ENCODE measurements around the gene OR6C6.
"Not testable (repeated sequence)": the region's sequence is repeated elsewhere in the genome, so short reads cannot be mapped to it uniquely, and the experiment has no call there.

OR6C6 gene

GRCh38 chr12:55296469-55296868, at the start of gene OR6C6:
Gene OR6C6, minus strand, starts transcription at chr12:55296569. Its CDS starts 1,337 bp downstream, at chr12:55295232.
- no peak for DNase-seq (ENCODE audit: low read depth in 2 of 2)

- no peak for DNase-seq (ENCODE audit: low read depth in 2 of 2)
Measured at GRCh38 chr12:55336002-55336401, 39.6 kb upstream of the OR6C6 start.

DNA sequence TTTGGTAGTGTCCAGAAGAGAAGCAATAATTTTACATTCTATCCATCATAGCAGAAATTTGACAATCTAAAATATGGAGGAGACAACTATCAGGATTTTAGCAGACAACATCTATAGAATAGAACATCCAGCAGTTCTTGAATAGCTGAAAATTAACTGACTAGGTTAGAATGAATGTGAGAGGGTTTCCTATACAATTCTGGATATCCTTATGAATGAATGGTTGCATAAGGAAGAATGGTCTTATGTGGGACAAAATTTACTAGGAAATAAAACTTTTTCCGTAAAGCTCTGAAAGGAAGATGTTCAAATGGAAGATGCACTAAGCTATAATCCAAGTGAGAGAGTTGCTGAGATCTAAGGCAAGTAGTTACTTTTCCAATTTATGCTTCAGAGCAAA, 34.1 kb upstream of the OR6C6 start, which contains the start of gene OR6C3:
Gene OR6C3 (plus strand): TSS at position 301 of the 400 bp plus-strand sequence. CDS start 955 bp downstream, outside the sequence.
- no peak for DNase-seq (ENCODE audit: low read depth in 2 of 2)

GRCh38 chr12:55325801-55326200, 29.4 kb upstream of the OR6C6 start:
- DNase-seq (ENCODE audit: low read depth in 2 of 2): not testable (repeated sequence)

DNA sequence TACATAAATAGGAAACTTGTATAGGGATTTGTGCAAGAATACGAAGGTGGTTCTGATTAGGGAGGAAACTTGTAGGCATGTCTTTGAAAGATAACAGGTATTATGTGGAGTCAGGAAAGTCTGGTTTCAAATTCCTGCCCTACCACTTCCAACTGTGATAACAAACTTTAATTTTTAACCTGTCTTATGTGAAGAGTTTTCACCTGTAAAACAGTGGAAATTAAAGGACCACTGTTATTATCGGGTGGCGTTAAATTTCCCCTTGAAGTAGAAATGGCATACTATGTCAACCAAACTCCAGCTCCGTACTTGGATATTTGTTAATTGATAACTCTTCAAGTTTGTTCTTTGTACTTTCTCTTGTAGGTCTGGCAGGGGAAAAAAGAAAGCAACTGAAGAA, 23.8 kb upstream of the OR6C6 start:
- DNase-seq (ENCODE audit: low read depth in 2 of 2): no peak

DNA sequence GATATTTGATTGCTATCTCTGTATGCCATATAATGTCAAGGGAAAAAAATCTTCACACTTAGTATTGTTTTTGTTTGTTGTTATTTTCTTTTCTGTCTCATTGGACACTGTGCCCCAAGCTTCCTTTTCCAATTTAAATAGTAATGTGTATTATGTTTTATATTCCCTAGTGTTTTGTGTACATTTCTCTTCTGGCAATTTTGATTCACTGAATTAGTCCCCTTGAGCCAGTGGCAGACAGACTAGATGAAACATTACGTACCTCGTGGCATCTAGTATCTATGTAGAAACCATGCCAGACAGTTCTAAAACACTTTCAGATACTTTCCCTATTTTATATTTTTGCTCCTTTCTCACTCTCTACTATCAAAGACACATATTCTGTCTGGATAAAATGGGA, 17.7 kb upstream of the OR6C6 start, which contains the start of gene OR6C1:
Gene OR6C1 (plus strand): TSS at position 301 of the 400 bp plus-strand sequence. CDS start 6,257 bp downstream, outside the sequence.
- DNase-seq (ENCODE audit: low read depth in 2 of 2): no peak

DNA sequence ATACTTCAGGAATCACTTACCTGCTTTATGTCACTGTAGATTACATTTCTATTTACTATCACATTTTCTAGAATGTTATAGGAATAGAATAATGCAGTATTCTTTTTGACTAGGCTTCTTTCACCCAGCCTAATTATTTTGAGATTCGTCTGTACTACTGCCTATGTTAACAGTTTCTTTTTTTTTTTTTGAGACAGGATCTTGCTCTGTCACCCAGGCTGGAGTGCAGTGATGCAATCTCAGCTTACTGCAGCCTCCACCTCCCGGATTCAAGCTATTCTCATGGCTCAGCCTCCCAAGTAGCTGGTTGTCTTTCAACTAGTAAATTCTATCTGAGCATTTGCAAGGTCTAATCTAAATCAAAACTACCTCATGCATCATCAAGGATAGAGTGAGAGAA, 6.4 kb downstream of the OR6C6 start:
- no peak for DNase-seq (ENCODE audit: low read depth in 2 of 2)

DNA sequence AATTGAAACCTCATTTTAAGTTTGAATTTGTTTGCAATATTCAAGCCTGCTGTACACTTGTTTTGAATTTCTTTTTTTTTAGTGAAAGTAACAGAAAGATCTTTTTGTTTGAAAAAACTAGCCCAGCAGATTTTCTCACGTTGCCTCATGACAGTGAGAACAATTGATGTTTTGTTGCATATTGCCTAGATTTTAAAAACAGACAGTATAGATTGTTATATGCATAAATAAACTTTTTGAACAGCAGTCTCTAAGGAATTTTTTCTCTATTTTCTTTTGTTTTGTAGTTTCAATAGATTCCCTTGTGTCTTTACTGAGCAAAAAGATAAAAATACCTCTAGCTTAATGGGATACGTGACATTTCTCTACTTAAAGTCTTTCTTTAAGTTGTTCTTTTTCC, 15.4 kb downstream of the OR6C6 start:
- no peak for DNase-seq (ENCODE audit: low read depth in 2 of 2)

DNA sequence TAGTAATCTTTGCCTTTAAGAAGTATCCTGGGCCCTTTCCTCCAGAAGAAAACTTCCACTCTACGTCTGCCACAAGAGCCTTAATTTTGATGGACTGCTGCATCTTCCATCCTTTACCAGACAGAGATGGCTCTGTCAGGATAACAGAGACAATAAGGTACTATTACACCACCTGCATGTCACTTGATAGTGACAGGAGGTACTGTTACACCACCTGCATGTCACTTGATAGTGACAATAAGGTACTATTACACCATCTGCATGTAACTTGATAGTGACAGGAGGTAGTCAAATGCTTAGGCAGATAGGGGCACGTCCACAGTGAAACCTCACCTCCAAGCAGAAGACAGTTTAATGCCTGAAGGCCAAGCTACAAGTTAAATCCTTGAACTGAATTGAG, 38.1 kb downstream of the OR6C6 start:
- DNase-seq (ENCODE audit: low read depth in 2 of 2): no peak

GRCh38 chr12:55256831-55257230, 39.5 kb downstream of the OR6C6 start:
- no peak for DNase-seq (ENCODE audit: low read depth in 2 of 2)

GRCh38 chr12:55253281-55253680, 43.1 kb downstream of the OR6C6 start:
- no peak for DNase-seq (ENCODE audit: low read depth in 2 of 2)

GRCh38 chr12:55250944-55251343, 45.4 kb downstream of the OR6C6 start:
- DNase-seq (ENCODE audit: low read depth in 2 of 2): no peak

DNA sequence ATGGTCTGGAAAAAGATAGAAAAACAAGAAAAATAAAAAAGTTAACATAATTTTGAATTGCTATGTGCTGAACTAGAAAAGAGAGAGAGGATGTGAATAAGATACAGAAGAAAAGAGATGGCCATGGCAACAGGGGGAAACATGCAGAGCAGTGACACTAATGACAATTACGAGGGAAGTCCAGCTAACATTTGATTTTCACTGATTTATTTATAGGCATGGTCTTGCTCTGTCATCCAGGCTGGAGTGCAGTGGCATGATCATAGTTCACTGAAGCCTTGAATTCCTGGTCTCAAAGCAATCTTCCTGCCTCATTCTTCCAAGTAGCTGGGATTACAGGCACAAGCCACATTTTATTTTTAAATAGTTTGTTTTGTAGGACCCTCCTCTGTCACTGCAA, 50.2 kb downstream of the OR6C6 start:
- DNase-seq (ENCODE audit: low read depth in 2 of 2): no peak

GRCh38 chr12:55244309-55244708, 52.1 kb downstream of the OR6C6 start, which contains the start of gene OR6C74:
Gene OR6C74, plus strand, starts transcription at chr12:55244609. Its CDS starts 2,679 bp downstream, at chr12:55247288.
- DNase-seq (ENCODE audit: low read depth in 2 of 2): no peak
